Measurements from ENCODE around the gene LSP1.

LSP1 gene

DNA sequence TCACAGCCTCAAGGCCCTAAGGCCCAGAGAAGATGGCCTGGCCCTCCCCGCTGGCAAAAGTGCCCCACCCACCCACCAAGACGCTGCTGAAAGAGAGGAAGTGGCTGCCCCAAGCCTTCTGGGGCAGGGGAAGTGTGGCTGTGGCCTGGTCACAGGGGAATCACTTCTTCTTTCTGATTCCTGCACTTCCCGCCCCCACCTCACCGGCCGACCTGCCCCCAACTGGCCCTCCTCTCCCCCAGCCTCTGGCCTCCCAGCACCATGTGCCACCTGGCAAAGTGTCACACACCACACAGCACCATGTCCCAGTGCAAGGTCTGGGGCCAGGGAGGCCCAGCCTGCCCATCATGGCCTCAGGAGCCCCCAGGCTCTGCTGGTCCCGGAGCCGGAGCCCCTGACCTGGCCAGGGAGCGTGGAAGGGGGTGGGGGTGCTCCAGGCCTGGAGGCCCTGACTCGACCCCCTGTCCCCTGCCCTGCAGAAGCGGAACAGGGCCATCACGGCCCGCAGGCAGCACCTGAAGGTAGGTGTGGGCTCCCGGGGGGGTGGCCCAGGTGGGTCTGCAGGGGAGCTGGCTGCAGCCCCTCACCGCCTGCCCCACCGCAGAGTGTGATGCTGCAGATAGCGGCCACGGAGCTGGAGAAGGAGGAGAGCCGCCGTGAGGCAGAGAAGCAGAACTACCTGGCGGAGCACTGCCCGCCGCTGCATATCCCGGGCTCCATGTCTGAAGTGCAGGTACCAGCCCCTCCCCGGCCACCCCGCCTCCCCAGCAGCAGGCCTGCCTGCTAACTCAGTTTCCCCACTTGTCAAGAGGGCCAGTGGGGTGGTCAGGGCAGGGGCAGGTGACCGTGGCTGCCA is 12.7 kb upstream of the LSP1 start:
- H3K27ac ChIP-seq = no peak overlapping the region
- TF ChIP-seq ZFX (IDR thresholded peaks at IDR 0.05) = no peak

DNA sequence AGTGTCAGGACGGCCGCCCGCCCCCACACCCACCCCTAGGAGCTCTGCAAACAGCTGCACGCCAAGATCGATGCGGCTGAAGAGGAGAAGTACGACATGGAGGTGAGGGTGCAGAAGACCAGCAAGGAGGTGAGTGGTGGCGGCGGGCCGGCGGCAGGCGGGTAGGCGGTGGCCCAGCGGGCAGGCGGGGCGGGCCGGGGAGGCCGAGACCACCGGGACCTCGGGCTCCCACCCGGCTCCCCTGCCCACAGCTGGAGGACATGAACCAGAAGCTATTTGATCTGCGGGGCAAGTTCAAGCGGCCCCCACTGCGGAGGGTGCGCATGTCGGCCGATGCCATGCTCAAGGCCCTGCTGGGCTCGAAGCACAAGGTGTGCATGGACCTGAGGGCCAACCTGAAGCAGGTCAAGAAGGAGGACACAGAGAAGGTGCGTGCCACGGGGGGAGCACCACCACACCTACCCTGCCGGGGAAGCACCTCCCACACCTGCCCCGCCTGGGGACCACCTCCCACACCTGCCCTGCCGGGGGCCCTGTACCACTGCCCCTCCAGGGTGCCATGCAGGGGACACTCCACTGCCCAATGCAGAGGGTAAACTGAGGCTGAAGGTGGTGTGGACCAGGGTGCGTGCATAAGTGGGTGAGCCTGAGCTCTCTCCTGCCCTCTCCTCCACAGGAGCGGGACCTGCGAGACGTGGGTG is 12.0 kb upstream of the LSP1 start:
- no peak for TF ChIP-seq CTCF (conservative IDR thresholded peaks at IDR 0.05)
- TF ChIP-seq ZFX (IDR thresholded peaks at IDR 0.05) = no peak
- no peak overlapping the region for H3K27ac ChIP-seq

GRCh38 chr11:1841511-1842148 is 11.3 kb upstream of the LSP1 start:
- TF ChIP-seq ZFX (IDR thresholded peaks at IDR 0.05) (no peak), CTCF (conservative IDR thresholded peaks at IDR 0.05) (no peak)
- no peak overlapping the region for H3K27ac ChIP-seq

DNA sequence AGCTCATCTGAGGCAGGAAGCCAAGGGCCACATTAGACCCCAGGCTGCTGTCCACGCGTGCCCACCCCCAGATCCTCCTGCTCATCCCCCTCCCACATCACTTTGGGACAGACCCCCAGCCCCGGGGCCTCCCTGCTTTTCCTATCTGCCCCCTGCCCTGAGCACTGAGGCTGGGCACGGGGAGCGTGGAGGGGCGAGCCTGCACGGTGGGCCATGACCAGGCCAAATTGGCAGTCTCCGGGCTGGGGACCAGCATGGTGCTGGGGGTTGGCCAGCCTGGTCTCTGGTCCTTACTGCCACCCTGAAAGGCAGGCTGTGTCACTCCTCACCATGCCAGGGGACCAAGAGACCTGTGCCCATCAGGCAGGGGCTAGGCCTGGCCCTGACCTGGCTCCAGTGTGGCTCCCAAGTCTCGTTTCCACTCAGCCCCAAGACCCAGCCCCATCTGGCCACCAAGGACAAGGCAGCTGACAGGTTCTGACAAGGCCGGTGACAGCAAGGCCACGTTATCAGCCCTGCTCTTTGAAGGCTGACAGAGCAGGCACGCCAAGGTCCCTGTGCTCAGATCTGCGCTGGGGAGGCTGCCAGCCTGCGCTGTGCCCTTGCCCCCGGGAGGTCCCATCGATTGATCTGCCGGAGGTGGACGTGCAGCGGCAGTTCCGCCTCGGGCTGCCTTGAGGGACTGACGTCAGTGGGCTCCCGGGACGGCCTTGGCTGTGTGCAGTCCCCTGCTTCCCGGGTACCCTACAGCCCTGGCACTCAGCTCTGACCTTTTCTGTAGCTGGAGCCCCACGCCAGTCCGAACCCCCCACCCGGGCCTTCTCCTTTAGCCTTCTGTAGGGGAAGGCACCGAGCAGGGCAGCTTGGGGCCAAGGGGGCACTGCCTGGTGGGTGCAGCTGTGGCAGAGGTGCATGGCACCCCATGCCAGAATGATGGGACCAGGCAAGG is 10.5 kb upstream of the LSP1 start:
- TF ChIP-seq CTCF (conservative IDR thresholded peaks at IDR 0.05) (no peak), ZFX (IDR thresholded peaks at IDR 0.05) (no peak)
- no peak overlapping the region for H3K27ac ChIP-seq

- H3K27ac ChIP-seq = no peak overlapping the region
- TF ChIP-seq CTCF (conservative IDR thresholded peaks at IDR 0.05) = no peak
- TF ChIP-seq ZFX (IDR thresholded peaks at IDR 0.05) = no peak
Measured at GRCh38 chr11:1843098-1843473, 9.8 kb upstream of the LSP1 start.

DNA sequence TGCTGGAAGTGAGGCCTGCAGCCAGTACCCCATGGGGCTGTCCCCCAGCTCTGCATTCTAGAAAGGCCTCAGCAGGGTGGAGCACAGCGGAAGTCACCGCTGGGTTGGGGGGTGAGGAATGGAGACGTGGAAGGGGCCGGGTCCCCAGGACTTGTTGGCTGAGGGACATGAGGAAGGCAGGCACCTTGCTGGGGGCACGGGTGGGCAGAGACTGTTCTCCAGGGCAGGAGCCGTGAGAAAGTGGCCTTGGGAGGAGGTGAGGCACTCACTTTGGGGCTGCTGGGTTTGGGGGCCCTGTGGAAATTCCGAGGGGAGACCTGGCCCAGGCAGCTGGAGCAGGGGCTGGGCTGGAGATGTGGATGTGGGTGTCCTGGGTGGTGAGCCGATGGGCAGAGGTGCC is 9.1 kb upstream of the LSP1 start:
- H3K27ac ChIP-seq = no peak overlapping the region
- no peak for TF ChIP-seq CTCF (conservative IDR thresholded peaks at IDR 0.05)
- no peak for TF ChIP-seq ZFX (IDR thresholded peaks at IDR 0.05)
